B cell (primary cell): ENCODE results near the gene ONECUT3.

ENCODE experiments used
- EZH2 ChIP-seq: IDR thresholded peaks from 2 replicates; pipeline ENCODE4 v1.6.1; 2012; ENCODE audit warnings: borderline replicate concordance, low read depth, mild to moderate bottlenecking, moderate library complexity, low read length; ENCODE audit not compliant: insufficient read depth, poor library complexity, severe bottlenecking
- TF ChIP-seq, protein P1 (sequence below): fragments of 200-600 bp; IDR thresholded peaks from one replicate; pipeline ENCODE4 v1.8.0; 2022; ENCODE audit warnings: antibody characterized with exemption, mild to moderate bottlenecking

DNA sequence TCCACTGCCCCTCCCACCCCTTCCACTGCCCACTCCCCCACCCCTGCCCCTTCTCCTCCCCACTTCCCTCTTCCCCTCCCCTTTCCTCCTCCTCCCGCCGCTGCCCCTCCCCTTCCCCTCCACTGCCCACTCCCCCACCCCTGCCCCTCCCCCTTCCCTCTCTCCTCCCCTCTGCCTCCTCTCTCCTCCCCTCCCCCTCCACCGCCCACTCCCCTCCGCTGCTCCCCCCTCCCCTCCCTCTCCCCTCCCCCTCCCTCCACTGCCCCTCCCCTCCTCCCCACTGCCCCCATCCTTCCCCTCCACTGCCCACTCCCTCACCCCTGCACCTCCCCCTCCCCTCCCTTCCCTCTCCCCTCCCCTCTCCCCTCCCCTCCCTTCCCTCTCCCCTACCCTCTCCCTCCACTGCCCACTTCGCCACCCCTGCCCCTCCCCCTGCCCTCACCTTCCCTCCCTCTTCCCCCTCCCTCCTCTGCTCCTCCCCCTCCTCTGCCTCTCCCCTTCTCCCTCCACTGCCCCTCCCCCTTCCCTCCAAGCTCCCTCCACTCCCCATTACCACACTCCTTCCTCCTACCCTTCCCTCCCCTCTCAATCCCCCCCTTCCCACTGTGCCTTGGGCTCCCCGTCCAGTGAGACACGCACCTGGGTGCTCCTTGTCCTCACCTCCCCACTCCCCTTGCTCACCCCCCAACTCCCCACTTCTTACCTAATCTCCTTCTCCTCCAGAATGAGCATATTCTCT, 36.9 kb downstream of the ONECUT3 start:
- no peak for TF ChIP-seq EZH2
- TF ChIP-seq, protein P1, sequence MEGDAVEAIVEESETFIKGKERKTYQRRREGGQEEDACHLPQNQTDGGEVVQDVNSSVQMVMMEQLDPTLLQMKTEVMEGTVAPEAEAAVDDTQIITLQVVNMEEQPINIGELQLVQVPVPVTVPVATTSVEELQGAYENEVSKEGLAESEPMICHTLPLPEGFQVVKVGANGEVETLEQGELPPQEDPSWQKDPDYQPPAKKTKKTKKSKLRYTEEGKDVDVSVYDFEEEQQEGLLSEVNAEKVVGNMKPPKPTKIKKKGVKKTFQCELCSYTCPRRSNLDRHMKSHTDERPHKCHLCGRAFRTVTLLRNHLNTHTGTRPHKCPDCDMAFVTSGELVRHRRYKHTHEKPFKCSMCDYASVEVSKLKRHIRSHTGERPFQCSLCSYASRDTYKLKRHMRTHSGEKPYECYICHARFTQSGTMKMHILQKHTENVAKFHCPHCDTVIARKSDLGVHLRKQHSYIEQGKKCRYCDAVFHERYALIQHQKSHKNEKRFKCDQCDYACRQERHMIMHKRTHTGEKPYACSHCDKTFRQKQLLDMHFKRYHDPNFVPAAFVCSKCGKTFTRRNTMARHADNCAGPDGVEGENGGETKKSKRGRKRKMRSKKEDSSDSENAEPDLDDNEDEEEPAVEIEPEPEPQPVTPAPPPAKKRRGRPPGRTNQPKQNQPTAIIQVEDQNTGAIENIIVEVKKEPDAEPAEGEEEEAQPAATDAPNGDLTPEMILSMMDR = no peak
